GM12873 (cell line): Measurements from ENCODE around the gene FMN1.
A peak's percentile ranks its signal among the peaks of the same experiment; 100 is the strongest.

ENCODE experiments used
- TF ChIP-seq, protein P1 (sequence below): IDR thresholded peaks from 2 replicates; pipeline ENCODE4 v1.5.1; 2012; ENCODE audit warnings: low read depth, mild to moderate bottlenecking, moderate library complexity, low read length, control low read depth; ENCODE audit not compliant: insufficient read depth; ENCODE audit errors: missing control alignments

Gene FMN1

GRCh38 chr15:33145447-33145846 lies 49.1 kb downstream of the FMN1 start:
- TF ChIP-seq, protein P1, sequence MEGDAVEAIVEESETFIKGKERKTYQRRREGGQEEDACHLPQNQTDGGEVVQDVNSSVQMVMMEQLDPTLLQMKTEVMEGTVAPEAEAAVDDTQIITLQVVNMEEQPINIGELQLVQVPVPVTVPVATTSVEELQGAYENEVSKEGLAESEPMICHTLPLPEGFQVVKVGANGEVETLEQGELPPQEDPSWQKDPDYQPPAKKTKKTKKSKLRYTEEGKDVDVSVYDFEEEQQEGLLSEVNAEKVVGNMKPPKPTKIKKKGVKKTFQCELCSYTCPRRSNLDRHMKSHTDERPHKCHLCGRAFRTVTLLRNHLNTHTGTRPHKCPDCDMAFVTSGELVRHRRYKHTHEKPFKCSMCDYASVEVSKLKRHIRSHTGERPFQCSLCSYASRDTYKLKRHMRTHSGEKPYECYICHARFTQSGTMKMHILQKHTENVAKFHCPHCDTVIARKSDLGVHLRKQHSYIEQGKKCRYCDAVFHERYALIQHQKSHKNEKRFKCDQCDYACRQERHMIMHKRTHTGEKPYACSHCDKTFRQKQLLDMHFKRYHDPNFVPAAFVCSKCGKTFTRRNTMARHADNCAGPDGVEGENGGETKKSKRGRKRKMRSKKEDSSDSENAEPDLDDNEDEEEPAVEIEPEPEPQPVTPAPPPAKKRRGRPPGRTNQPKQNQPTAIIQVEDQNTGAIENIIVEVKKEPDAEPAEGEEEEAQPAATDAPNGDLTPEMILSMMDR: no peak

GRCh38 chr15:33142708-33143107 lies 51.8 kb downstream of the FMN1 start:
- TF ChIP-seq, protein P1: no peak

DNA sequence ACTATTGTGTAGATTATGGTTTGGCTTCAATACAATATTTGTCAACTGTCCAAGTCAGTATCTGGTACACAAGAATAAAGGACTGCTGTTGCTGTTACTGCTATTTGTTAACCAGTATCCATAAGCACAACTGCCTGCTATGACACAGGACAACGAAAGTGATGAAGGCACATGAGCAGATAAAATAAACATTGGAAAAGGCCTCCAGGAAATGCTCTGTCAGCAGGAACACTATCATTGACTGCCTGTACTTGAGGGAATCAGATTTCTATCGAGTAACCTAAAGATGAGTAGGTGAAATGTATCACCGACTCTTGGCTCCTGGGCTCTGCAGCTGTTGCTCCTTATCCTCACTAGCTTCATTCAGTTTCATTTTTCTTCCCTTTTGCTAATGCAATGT lies 56.5 kb downstream of the FMN1 start:
- TF ChIP-seq, protein P1: no peak

- TF ChIP-seq, protein P1: no peak
Observed at GRCh38 chr15:33137101-33137500, 57.4 kb downstream of the FMN1 start.

GRCh38 chr15:33136353-33136752 lies 58.2 kb downstream of the FMN1 start:
- TF ChIP-seq, protein P1: no peak

DNA sequence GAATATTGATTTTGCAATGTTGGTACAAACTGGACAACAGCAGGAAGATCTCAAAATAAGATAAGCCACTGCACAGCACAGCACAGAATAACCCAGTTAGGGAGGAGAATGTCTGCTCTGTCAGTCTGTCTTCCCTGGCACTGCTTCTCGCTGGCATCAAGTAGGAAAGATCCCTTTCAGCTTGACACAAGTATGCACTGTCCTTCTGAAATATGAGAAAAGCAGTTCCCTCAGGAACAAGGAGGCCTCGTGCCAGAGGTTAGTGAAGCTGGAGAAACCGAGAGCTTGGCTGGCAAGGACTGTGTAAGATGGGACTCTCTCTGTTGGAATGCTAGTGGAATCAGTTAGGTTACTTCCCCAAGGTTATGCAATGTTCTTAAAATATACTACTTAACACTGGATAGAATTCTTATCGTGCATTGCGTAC lies 59.1 kb downstream of the FMN1 start:
- TF ChIP-seq, protein P1: no peak

DNA sequence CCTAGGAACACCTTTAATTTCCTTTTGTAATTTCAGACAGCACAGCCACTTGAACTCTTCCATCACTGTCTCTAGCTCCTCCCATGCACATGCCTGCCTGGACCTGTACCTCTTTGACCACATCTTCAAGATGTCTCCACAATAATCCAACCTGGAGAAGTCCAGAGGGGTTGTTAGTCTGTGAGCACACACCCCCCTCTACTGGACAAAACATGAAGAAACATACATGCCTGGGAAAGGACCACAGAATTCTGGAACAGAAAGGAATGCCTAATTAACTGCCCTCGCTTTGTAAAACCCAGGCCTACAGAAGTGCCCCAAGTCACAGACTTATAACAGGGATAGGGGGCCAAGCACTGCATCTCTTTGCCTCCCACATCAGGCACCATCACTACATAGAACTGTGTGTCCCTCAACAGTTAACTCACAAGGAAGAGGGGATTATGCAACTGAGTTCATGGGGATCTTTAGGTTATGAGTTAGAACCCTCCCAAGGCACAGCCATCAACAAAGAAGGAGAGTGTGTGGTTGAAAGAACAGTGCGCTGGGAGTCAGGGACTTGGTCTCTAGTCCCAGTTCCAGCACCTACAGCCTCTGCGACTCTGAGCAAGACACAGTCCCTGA lies 61.7 kb downstream of the FMN1 start:
- TF ChIP-seq, protein P1: peak; percentile 59
